Activated CD8-positive, alpha-beta T cell treated with anti-CD3 and anti-CD28 coated beads for 36 hours (primary cell): ENCODE data around the gene UBAC2. TPM values are rescaled to one million over a fixed set of nuclear protein-coding genes. Genes with fewer than 3 reads are reported as not detected.
A peak's percentile ranks its signal among the peaks of the same experiment; 100 is the strongest.

ENCODE experiments used
- ATAC-seq: fragments of 200-7000 bp; cut with Tn5 transposase; one replicate; pipeline ENCODE4 v1.10.0; 2021; ENCODE audit warnings: mild to moderate bottlenecking, moderate library complexity
- CTCF ChIA-PET: fragments of 350-600 bp; sonication (Branson Sonifier 250); formaldehyde crosslinking; loops from one replicate; lab custom pipeline; 2021; ENCODE audit warnings: antibody characterized with exemption; lab: Charles Lee
- POLR2A ChIA-PET: fragments of 350-600 bp; sonication (Branson Sonifier 250); formaldehyde crosslinking; loops from one replicate; lab custom pipeline; 2021; ENCODE audit warnings: antibody characterized with exemption; lab: Charles Lee
- DNase-seq: peaks from one replicate; pipeline ENCODE4 v3.0.0-alpha.2; 2020
- H3K27ac Mint-ChIP-seq: one replicate; pipeline ENCODE4 v1.8.0; 2021; ENCODE audit warnings: mild to moderate bottlenecking, mixed read lengths
- H3K27me3 Mint-ChIP-seq: one replicate; pipeline ENCODE4 v1.8.0; 2021; ENCODE audit warnings: mixed read lengths
- H3K36me3 Mint-ChIP-seq: one replicate; pipeline ENCODE4 v1.8.0; 2021; ENCODE audit warnings: low read depth, mixed read lengths
- H3K4me1 Mint-ChIP-seq: one replicate; pipeline ENCODE4 v1.8.0; 2021; ENCODE audit warnings: low read depth, mixed read lengths
- H3K4me3 Mint-ChIP-seq: one replicate; pipeline ENCODE4 v1.8.0; 2021; ENCODE audit warnings: mild to moderate bottlenecking, moderate library complexity, mixed read lengths
- H3K9me3 Mint-ChIP-seq: one replicate; pipeline ENCODE4 v1.8.0; 2021; ENCODE audit warnings: mixed read lengths
- CTCF ChIP-seq: fragments of 200-600 bp; IDR thresholded peaks from one replicate; pipeline ENCODE4 v1.8.0; 2022; ENCODE audit warnings: antibody characterized with exemption, mild to moderate bottlenecking
- intact Hi-C: fragments of 100-400 bp; cut with micrococcal nuclease; formaldehyde crosslinking; loops from one replicate; pipeline ENCODE4 v1.10.0; 2022
- total RNA-seq, 2 experiments: library from RNA; stranded (reverse); gene quantifications; one replicate each; pipeline ENCODE4 v1.2.3, GENCODE V29; 2021

UBAC2 gene
- total RNA-seq, 2 experiments from 2014 or later, result 63.7 to 68.4 TPM

- peak; percentile 56 for ATAC-seq
- Mint-ChIP-seq H3K36me3 (peaks cover 51% of the 10 kb centered on the region), H3K27ac (peak overlapping the region; percentile 88), H3K4me1 (peaks cover 86% of the 10 kb centered on the region), H3K9me3 (peaks cover 6% of the 10 kb centered on the region), H3K27me3 (no peaks in the 10 kb centered on the region), H3K4me3 (no peak overlapping the region)
- DNase-seq, result no peak
- ChIA-PET CTCF (interaction anchor here (11.4 to 13.4 kb wide), 3 partner anchors 96 to 162 kb away, joined by 256 to 280 read pairs (median 264); no protein-coding TSS in a partner anchor), POLR2A (interaction anchor here (0.7 to 2.2 kb wide), 3 partner anchors 13 to 163 kb away, joined by 3 to 5 read pairs (median 4); no protein-coding TSS in a partner anchor)
- intact Hi-C loops, result loop anchor here (5.0 kb wide), 1 partner anchor 79 kb away; no protein-coding TSS in a partner anchor
- no peak for TF ChIP-seq CTCF
These were observed 72.5 kb downstream of the UBAC2 start for GRCh38 chr13:99273128-99273527.

- ChIA-PET POLR2A (interaction anchor here (1.2 to 1.6 kb wide), 4 partner anchors 21 to 89 kb away, joined by 3 to 8 read pairs (median 3); no protein-coding TSS in a partner anchor), CTCF (interaction anchor here (1.0 to 13.4 kb wide), 10 partner anchors 9 to 230 kb away, joined by 3 to 280 read pairs (median 5); no protein-coding TSS in a partner anchor)
- Mint-ChIP-seq H3K4me1 (peaks cover 93% of the 10 kb centered on the region), H3K27me3 (no peaks in the 10 kb centered on the region), H3K9me3 (peaks cover 6% of the 10 kb centered on the region), H3K36me3 (peaks cover 66% of the 10 kb centered on the region), H3K4me3 (no peak overlapping the region), H3K27ac (peak overlapping the region; percentile 80)
- intact Hi-C loops, result loop anchor here (5.0 kb wide), 1 partner anchor 37 kb away; no protein-coding TSS in a partner anchor
- no peak for TF ChIP-seq CTCF
- ATAC-seq (peak; percentile 82), DNase-seq (peak; percentile 69)
These were observed 74.4 kb downstream of the UBAC2 start for GRCh38 chr13:99275093-99275469.

GRCh38 chr13:99276706-99277105 is 76.1 kb downstream of the UBAC2 start:
- ChIA-PET POLR2A (interaction anchor here (1.3 to 1.4 kb wide), 2 partner anchors 23 to 84 kb away, joined by 3 read pairs; no protein-coding TSS in a partner anchor), CTCF (interaction anchor here (1.0 to 13.4 kb wide), 5 partner anchors 11 to 159 kb away, joined by 3 to 280 read pairs (median 7); no protein-coding TSS in a partner anchor)
- Mint-ChIP-seq H3K27me3 (no peaks in the 10 kb centered on the region), H3K9me3 (peaks cover 6% of the 10 kb centered on the region), H3K27ac (peak overlapping the region; percentile 58), H3K4me1 (peaks cover 90% of the 10 kb centered on the region), H3K36me3 (peaks cover 71% of the 10 kb centered on the region), H3K4me3 (no peak overlapping the region)
- intact Hi-C loops, result loop anchor here (5.0 kb wide), 1 partner anchor 36 kb away; no protein-coding TSS in a partner anchor
- DNase-seq, result no peak
- ATAC-seq, result peak; percentile 12
- TF ChIP-seq CTCF, result peak; percentile 33

GRCh38 chr13:99277629-99278028 is 77.0 kb downstream of the UBAC2 start:
- Mint-ChIP-seq H3K4me1 (peaks cover 90% of the 10 kb centered on the region), H3K9me3 (peaks cover 2% of the 10 kb centered on the region), H3K4me3 (no peak overlapping the region), H3K27ac (peak overlapping the region; percentile 28), H3K36me3 (peaks cover 63% of the 10 kb centered on the region), H3K27me3 (no peaks in the 10 kb centered on the region)
- ATAC-seq (no peak), DNase-seq (no peak)
- intact Hi-C loops, result loop anchor here (5.0 kb wide), 1 partner anchor 35 kb away; no protein-coding TSS in a partner anchor
- ChIA-PET POLR2A (interaction anchor here (1.1 to 1.4 kb wide), 2 partner anchors 11 to 19 kb away, joined by 3 read pairs; no protein-coding TSS in a partner anchor), CTCF (interaction anchor here (1.0 to 3.5 kb wide), 4 partner anchors 8 to 158 kb away, joined by 6 to 20 read pairs (median 6); no protein-coding TSS in a partner anchor)
- no peak for TF ChIP-seq CTCF

- DNase-seq (no peak), ATAC-seq (no peak)
- Mint-ChIP-seq H3K4me1 (peaks cover 91% of the 10 kb centered on the region), H3K9me3 (no peaks in the 10 kb centered on the region), H3K27me3 (no peaks in the 10 kb centered on the region), H3K27ac (no peak overlapping the region), H3K36me3 (peaks cover 59% of the 10 kb centered on the region), H3K4me3 (no peak overlapping the region)
- intact Hi-C loops, result loop anchor here (5.0 kb wide), 1 partner anchor 34 kb away; no protein-coding TSS in a partner anchor
- ChIA-PET POLR2A (interaction anchor here (1.1 to 1.4 kb wide), 3 partner anchors 9 to 18 kb away, joined by 3 to 4 read pairs (median 3); no protein-coding TSS in a partner anchor), CTCF (interaction anchor here (1.0 to 3.5 kb wide), 4 partner anchors 9 to 158 kb away, joined by 6 to 20 read pairs (median 6); no protein-coding TSS in a partner anchor)
- no peak for TF ChIP-seq CTCF
These were observed 77.5 kb downstream of the UBAC2 start for GRCh38 chr13:99278200-99278599.
